Vagina (tissue), 2 donors: ENCODE measurements around the gene CALU.

Experiments used
- CTCF ChIP-seq, 3 experiments: fragments of 450-650 bp in 2 of 3; fragments of 200-600 bp in 1 of 3; sonication (generic) in 1 of 3; IDR thresholded peaks; one replicate each; pipeline ENCODE4 v1.5.1; 2017 to 2019; ENCODE audit warnings: antibody characterized with exemption in 3 of 3, mild to moderate bottlenecking in 2 of 3, moderate library complexity in 2 of 3
- POLR2A ChIP-seq, 2 donors: fragments of 450-650 bp; IDR thresholded peaks; one replicate each; pipeline ENCODE4 v1.6.1; 2017; ENCODE audit warnings: antibody characterized with exemption in 2 of 2, mild to moderate bottlenecking in 2 of 2, moderate library complexity in 2 of 2
- POLR2AphosphoS5 ChIP-seq, 2 donors: sonication (generic); formaldehyde crosslinking; IDR thresholded peaks; one replicate each; pipeline ENCODE4 v1.9.0; 2017; ENCODE audit warnings: antibody characterized with exemption in 2 of 2, mild to moderate bottlenecking in 2 of 2, low read depth in 1 of 2; ENCODE audit not compliant: insufficient read depth in 1 of 2

GRCh38 chr7:128812514-128813168 is 73.5 kb downstream of the CALU start:
- TF ChIP-seq CTCF (IDR thresholded peaks at IDR 0.05) = no peak
- TF ChIP-seq POLR2AphosphoS5 (IDR thresholded peaks at IDR 0.05; ENCODE audit: insufficient read depth in 1 of 2, low read depth in 1 of 2) = no peak
- no peak for TF ChIP-seq POLR2A (IDR thresholded peaks at IDR 0.05)
